Tibial nerve (tissue), 4 donors: ENCODE measurements around the gene NBR1. TPM values are rescaled to one million over a fixed set of nuclear protein-coding genes. Genes with fewer than 3 reads are reported as not detected.
"Not testable (repeated sequence)": the region's sequence is repeated elsewhere in the genome, so short reads cannot be mapped to it uniquely, and the experiment has no call there.

Experiments
- DNase-seq, 2 donors: peaks; one replicate each; pipeline ENCODE4 v3.0.0-alpha.2; 2019; ENCODE audit warnings: low spot score in 2 of 2
- H3K27ac ChIP-seq, 4 donors: fragments of 200-600 bp; sonication (generic) in 3 of 4; one replicate each; pipeline ENCODE4 v1.5.1; 2017 to 2019; ENCODE audit warnings: mild to moderate bottlenecking in 1 of 4
- H3K27me3 ChIP-seq, 2 donors: fragments of 200-600 bp; sonication (generic) in 1 of 2; one replicate each; pipeline versions ENCODE4 v1.5.1 to v1.6.0; 2017 to 2019
- H3K36me3 ChIP-seq, 3 donors: fragments of 200-600 bp; sonication (generic); one replicate each; pipeline ENCODE4 v1.5.1; 2018 to 2019
- H3K4me1 ChIP-seq, 4 donors: fragments of 200-600 bp; sonication (generic) in 3 of 4; one replicate each; pipeline ENCODE4 v1.5.1; 2017 to 2019
- H3K4me3 ChIP-seq, 4 donors: fragments of 200-600 bp; sonication (generic) in 3 of 4; one replicate each; pipeline ENCODE4 v1.5.1; 2017 to 2019; ENCODE audit warnings: mild to moderate bottlenecking in 1 of 4, moderate library complexity in 1 of 4
- H3K9me3 ChIP-seq, 4 donors: fragments of 200-600 bp; sonication (generic) in 3 of 4; one replicate each; pipeline ENCODE4 v1.5.1; 2017 to 2019
- CTCF ChIP-seq, 5 experiments: fragments of 200-600 bp in 3 of 5; fragments of 450-650 bp in 2 of 5; sonication (generic) in 3 of 5; IDR thresholded peaks; one replicate each; pipeline ENCODE4 v1.5.1; 2016 to 2019; ENCODE audit warnings: antibody characterized with exemption in 5 of 5, mild to moderate bottlenecking in 3 of 5, moderate library complexity in 2 of 5
- EP300 ChIP-seq, 2 donors: sonication (generic); formaldehyde crosslinking; IDR thresholded peaks; one replicate each; pipeline ENCODE4 v1.6.1; 2017; ENCODE audit warnings: antibody characterized with exemption in 2 of 2, mild to moderate bottlenecking in 1 of 2
- POLR2A ChIP-seq, 2 donors: fragments of 450-650 bp; IDR thresholded peaks; one replicate each; pipeline ENCODE4 v1.6.1; 2017; ENCODE audit warnings: antibody characterized with exemption in 2 of 2, mild to moderate bottlenecking in 2 of 2, moderate library complexity in 2 of 2
- WGBS, 2 donors: methylation state at CpG; one replicate each; pipeline ENCODE4 v1.1.5; 2018; 5-methylcytosine and 5-hydroxymethylcytosine counted together
- total RNA-seq, 4 donors: library from RNA; depleted of rRNA; stranded (reverse); fragments of >200 nt; gene quantifications; one replicate each; pipeline ENCODE4 v1.1.0, GENCODE V29; 2016

Gene NBR1
- total RNA-seq: 10 to 100 TPM; 61.7 to 80.0 (median 73.5) TPM

- H3K27me3 ChIP-seq: no peaks in the 10 kb centered on the region
- H3K36me3 ChIP-seq: peaks cover 0 to 10% (median 0%) of the 10 kb centered on the region in 3 donors
- peak; percentile 95 to 100 for DNase-seq
- H3K27ac ChIP-seq: peak within 1 kb of the TSS; percentile 92 to 99 (median 96)
- no peaks in the 10 kb centered on the region for H3K9me3 ChIP-seq
- peak within 1 kb of the TSS; percentile 63 to 73 (median 66) for H3K4me3 ChIP-seq
- TF ChIP-seq CTCF (IDR thresholded peaks at IDR 0.05) (peak in 2 of 5 experiments; percentile 10 to 39), EP300 (IDR thresholded peaks at IDR 0.05) (peak; percentile 21 to 94), POLR2A (IDR thresholded peaks at IDR 0.05) (peak; percentile 64 to 80)
- WGBS, 2 donors: 1% methylated on average over 40 to 41 of the region's 41 CpGs
- peaks cover 0 to 60% (median 48%) of the 10 kb centered on the region in 4 donors for H3K4me1 ChIP-seq
Observed at GRCh38 chr17:43170766-43171585, at the start of gene NBR1. Gene NBR1 (plus strand): TSS chr17:43171214. CDS start chr17:43175800, 4,586 bp downstream.

- no peaks in the 10 kb centered on the region for H3K27me3 ChIP-seq
- peak within 1 kb of the TSS; percentile 42 to 70 (median 54) for H3K4me3 ChIP-seq
- H3K27ac ChIP-seq: peak within 1 kb of the TSS; percentile 43 to 86 (median 81)
- TF ChIP-seq EP300 (IDR thresholded peaks at IDR 0.05) (peak; percentile 74 to 85), CTCF (IDR thresholded peaks at IDR 0.05) (peak in 1 of 5 experiments; percentile 19), POLR2A (IDR thresholded peaks at IDR 0.05) (peak in 1 of 2 donors; percentile 29)
- peaks cover 0 to 28% (median 12%) of the 10 kb centered on the region in 4 donors for H3K4me1 ChIP-seq
- WGBS, 2 donors: 4% methylated on average over 38 of the region's 38 CpGs
- peaks cover 0 to 11% (median 0%) of the 10 kb centered on the region in 3 donors for H3K36me3 ChIP-seq
- no peaks in the 10 kb centered on the region for H3K9me3 ChIP-seq
- DNase-seq: peak; percentile 87 to 94
Observed at GRCh38 chr17:43125133-43125966, 45.7 kb upstream of the NBR1 start, which contains the start of gene BRCA1. Gene BRCA1 (minus strand): TSS chr17:43125364. CDS start chr17:43124096, 1,268 bp downstream.

GRCh38 chr17:43125967-43126910 lies 44.8 kb upstream of the NBR1 start:
- Histone ChIP-seq H3K9me3 (no peaks in the 10 kb centered on the region), H3K27me3 (no peaks in the 10 kb centered on the region), H3K36me3 (peaks cover 0 to 11% (median 0%) of the 10 kb centered on the region in 3 donors), H3K27ac (peak overlapping the region; percentile 43 to 86 (median 81)), H3K4me1 (peaks cover 0 to 28% (median 12%) of the 10 kb centered on the region in 4 donors), H3K4me3 (peak overlapping the region; percentile 42 to 70 (median 54))
- TF ChIP-seq EP300 (IDR thresholded peaks at IDR 0.05) (no peak), CTCF (IDR thresholded peaks at IDR 0.05) (no peak), POLR2A (IDR thresholded peaks at IDR 0.05) (no peak)
- no peak for DNase-seq
- WGBS, 2 donors: 82 to 85% methylated on average over 50 to 58 of the region's 59 CpGs

- DNase-seq: no peak
- Histone ChIP-seq H3K27me3 (no peaks in the 10 kb centered on the region), H3K36me3 (peaks cover 0 to 16% (median 0%) of the 10 kb centered on the region in 3 donors), H3K9me3 (no peaks in the 10 kb centered on the region), H3K4me3 (no peak overlapping the region), H3K4me1 (peaks cover 0 to 28% (median 12%) of the 10 kb centered on the region in 4 donors), H3K27ac (no peak overlapping the region)
- TF ChIP-seq CTCF (IDR thresholded peaks at IDR 0.05) (no peak), EP300 (IDR thresholded peaks at IDR 0.05) (no peak), POLR2A (IDR thresholded peaks at IDR 0.05) (no peak)
- 96 to 99% methylated on average over 16 to 24 of the region's 24 CpGs for WGBS, 2 donors
Observed at GRCh38 chr17:43126911-43127290, 44.1 kb upstream of the NBR1 start.

GRCh38 chr17:43127333-43127876 lies 43.6 kb upstream of the NBR1 start:
- Histone ChIP-seq H3K36me3 (peaks cover 0 to 21% (median 0%) of the 10 kb centered on the region in 3 donors), H3K4me1 (peaks cover 0 to 28% (median 12%) of the 10 kb centered on the region in 4 donors)
- not testable (repeated sequence) for H3K9me3 ChIP-seq, H3K27ac ChIP-seq, H3K4me3 ChIP-seq, DNase-seq, H3K27me3 ChIP-seq
- WGBS, 2 donors: 90 to 92% methylated on average over 6 of the region's 6 CpGs
